ENCODE data around the gene TSSK1B. TPM values are rescaled to one million over a fixed set of nuclear protein-coding genes. Genes with fewer than 3 reads are reported as not detected.
A peak's percentile ranks its signal among the peaks of the same experiment; 100 is the strongest.

The TSSK1B gene
- total and polyA plus RNA-seq, 2 of the 4 experiments (the other 2 are of a cell fraction), result 0.03 to 0.18 TPM

GRCh38 chr5:113450462-113450861 is 15.7 kb upstream of the TSSK1B start:
- Histone ChIP-seq H3K36me3 (ENCODE audit: control insufficient read depth, insufficient read depth, low read length) (no peaks in the 10 kb centered on the region), H4K20me1 (ENCODE audit: insufficient read depth, low read length) (no peaks in the 10 kb centered on the region), H4K91ac (ENCODE audit: insufficient read depth, low read depth, low read length) (no peak overlapping the region), H2AFZ (replicated peaks; ENCODE audit: low read length, poor library complexity) (no peak overlapping the region), H2BK120ac (ENCODE audit: low read depth, low read length) (no peak overlapping the region), H3K27ac (ENCODE audit: insufficient read depth, low read length) (peak overlapping the region; percentile 10; the same call in 1 of the 2 replicates), H3K4me2 (ENCODE audit: low read depth, low read length) (no peak overlapping the region), H3K56ac (ENCODE audit: extremely low read depth, insufficient read depth, low read length) (no peak overlapping the region), H3K9me3 (ENCODE audit: control insufficient read depth, insufficient read depth, low read length) (no peaks in the 10 kb centered on the region), H3K18ac (ENCODE audit: low read depth, low read length) (peak overlapping the region; percentile 17; the same call in 1 of the 2 replicates), H3K27me3 (ENCODE audit: control insufficient read depth, insufficient read depth, low read length) (no peaks in the 10 kb centered on the region), H2BK20ac (ENCODE audit: low read depth, low read length) (no peak overlapping the region), H3K9me1 (ENCODE audit: insufficient read depth, low read length) (no peaks in the 10 kb centered on the region; the same call in 1 of the 2 replicates), H3K23ac (ENCODE audit: low read depth, low read length) (no peak overlapping the region), H2BK15ac (ENCODE audit: low read depth, low read length) (no peak overlapping the region), H2BK5ac (ENCODE audit: low read depth, low read length, poor library complexity, severe bottlenecking) (no peak overlapping the region), H3K4me3 (ENCODE audit: insufficient read depth, low read depth, low read length) (no peak overlapping the region), H3K79me1 (ENCODE audit: low read depth in 1 of 2, low read length in 2 of 2) (no peaks in the 10 kb centered on the region), H3K9ac (ENCODE audit: low read depth, low read length) (no peak overlapping the region), H4K5ac (ENCODE audit: low read depth, low read length) (no peak overlapping the region), H3K4me1 (ENCODE audit: control insufficient read depth, insufficient read depth, low read length) (peaks cover 2% of the 10 kb centered on the region; the same call in 1 of the 2 replicates), H2AK5ac (ENCODE audit: low read depth, low read length) (no peak overlapping the region), H3K4ac (ENCODE audit: low read depth, low read length) (no peak overlapping the region), H2AK9ac (replicated peaks; ENCODE audit: low read depth, low read length, poor library complexity) (no peak overlapping the region), H4K8ac (ENCODE audit: low read depth in 2 of 2, low read length in 2 of 2) (no peak overlapping the region), H3K14ac (replicated peaks; ENCODE audit: low read depth, low read length) (0 out of 2 replicates have a peak overlapping the region, but pooled peaks have one; percentile 48)
- in situ Hi-C loops (cut with MboI; ENCODE audit: low sequenced_read_pairs) (no loop called here), dilution Hi-C loops (cut with HindIII; ENCODE audit: low sequenced_read_pairs, unreplicated experiment) (no loop called here), intact Hi-C loops (cut with micrococcal nuclease) (no loop called here)
- BruUV-seq (replicated peaks), result no TSS peak
- CTCF ChIA-PET, result interaction anchor here (1.1 kb wide), 1 partner anchor 14 kb away, joined by 4 read pairs; no protein-coding TSS in a partner anchor
- no CpG with 5 or more reads among the region's 2 CpGs for WGBS, 2 experiments (ENCODE audit: extremely low coverage in 2 of 2, insufficient read length in 1 of 2)
- ATAC-seq (ENCODE audit: low read depth) (peak; percentile 69), DNase-seq (peak; percentile 67)
- TF ChIP-seq MAFK (IDR thresholded peaks at IDR 0.05; ENCODE audit: low read depth, low read length) (peak; percentile 53; the same call in 1 of the 2 replicates), MXI1 (IDR thresholded peaks at IDR 0.05; ENCODE audit: borderline replicate concordance, low read depth, low read length) (no peak)
- POLR2A ChIA-PET (ENCODE audit: unreplicated experiment), result no interaction called here
